HG02798 (cell line): ENCODE data around the gene EIF4G3.
"Not testable (repeated sequence)": the region's sequence is repeated elsewhere in the genome, so short reads cannot be mapped to it uniquely, and the experiment has no call there.

Experiments used
- ATAC-seq: cut with Tn5 transposase; IDR thresholded peaks from one replicate; pipeline ENCODE4 v1.9.1; 2021; ENCODE audit warnings: mild to moderate bottlenecking; ENCODE audit not compliant: unreplicated experiment, poor library complexity

The EIF4G3 gene

DNA sequence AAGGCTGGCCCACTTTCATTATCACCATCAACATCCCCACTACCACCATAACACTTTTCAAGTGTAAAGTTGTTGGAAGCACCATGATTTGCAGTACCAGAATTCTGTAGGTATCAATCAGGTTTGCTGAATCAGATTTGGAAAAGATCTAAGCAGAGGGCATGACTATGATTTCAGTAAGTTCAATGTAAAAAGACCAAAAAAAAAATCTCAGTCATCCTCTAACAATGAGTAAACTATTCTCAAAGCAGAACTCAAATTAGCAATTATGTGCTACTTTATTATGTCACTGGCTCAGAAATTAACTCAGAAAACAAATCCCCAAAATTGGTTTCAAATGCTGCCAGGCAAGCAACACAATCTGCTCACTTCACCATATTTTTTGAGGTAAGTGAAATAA is 201.7 kb downstream of the EIF4G3 start:
- no peak for ATAC-seq

- no peak for ATAC-seq
Measured at GRCh38 chr1:20974069-20974468, 202.6 kb downstream of the EIF4G3 start.

DNA sequence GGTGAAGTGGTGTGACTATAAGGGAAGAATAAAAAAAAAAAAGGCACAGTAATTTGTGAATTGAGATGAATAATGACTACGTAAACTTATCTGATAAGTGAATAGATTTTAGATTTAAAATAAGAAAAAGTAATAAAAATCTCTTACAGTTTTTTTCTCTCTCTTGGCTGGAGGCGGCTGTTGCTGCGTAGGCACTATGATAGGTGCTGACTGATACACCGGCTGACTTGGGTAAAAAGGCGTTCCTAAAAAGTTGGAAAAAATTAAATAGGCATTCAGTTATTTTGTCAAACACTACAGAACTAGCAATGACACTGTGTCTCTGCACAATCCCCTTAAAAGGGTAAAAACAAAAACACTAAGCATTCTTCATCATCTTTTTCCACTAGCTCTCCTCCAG is 203.8 kb downstream of the EIF4G3 start:
- no peak for ATAC-seq

DNA sequence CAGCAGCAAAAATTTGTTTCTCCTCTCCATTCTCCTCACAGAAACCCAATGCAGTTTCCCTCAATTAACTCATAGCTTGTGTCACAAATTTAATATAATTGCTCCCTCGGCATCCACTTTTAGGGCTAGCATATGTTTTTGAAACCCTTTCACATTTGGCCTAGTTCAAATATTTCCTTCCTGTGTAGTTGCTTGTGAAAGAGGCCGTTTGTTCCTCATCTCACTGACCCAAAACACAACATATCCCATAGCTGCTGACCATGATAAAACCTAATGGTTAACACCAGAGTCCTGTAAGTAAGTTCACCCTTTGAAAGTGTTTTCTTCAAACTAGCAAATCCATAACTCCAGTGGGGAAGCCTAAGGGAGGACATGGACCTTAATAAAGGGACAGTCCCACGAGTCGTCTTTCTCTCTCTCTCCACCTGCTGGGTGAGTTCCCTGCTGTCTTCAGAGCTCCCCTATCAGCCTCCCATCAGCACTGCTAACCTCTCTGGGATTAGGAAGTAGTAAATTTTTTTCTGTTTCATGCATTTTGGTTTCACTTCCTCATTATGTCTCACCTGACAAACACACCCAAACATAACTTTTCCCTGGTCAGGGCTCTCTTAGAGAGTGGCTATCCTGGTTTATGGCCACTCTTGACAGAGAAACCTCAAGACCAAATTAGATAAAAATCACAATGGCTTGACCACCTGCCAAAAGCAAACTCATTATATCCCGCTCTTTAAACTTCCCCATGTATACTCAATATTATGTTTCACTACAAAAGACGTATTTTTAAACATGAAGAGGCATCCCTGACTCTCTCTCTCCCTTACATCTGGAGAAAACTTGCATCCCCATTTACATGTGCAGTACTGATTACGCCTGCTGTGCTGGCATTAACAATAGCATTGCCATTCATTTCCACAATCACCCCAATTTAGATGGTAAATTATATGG is 211.9 kb downstream of the EIF4G3 start:
- ATAC-seq, result peak; percentile 72

- ATAC-seq, result no peak
Measured at GRCh38 chr1:20962576-20963258, 214.0 kb downstream of the EIF4G3 start.

DNA sequence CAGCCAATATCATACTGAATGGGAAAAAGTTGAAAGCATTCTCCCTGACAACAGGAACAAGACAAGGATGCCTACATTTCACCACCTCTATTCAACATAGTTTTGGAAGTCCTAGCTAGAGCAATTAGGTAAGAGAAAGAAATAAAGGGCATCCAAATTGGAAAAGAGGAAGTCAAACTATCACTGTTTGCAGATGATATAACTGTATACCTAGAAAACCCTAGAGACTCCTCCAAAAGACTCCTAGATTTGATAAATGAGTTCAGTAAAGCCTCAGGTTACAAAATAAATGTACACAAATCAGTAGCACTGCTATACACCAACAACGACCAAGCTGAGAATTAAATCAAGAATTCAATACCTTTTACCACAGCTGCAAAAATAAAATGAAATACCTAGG is 218.3 kb downstream of the EIF4G3 start:
- ATAC-seq, result no peak

DNA sequence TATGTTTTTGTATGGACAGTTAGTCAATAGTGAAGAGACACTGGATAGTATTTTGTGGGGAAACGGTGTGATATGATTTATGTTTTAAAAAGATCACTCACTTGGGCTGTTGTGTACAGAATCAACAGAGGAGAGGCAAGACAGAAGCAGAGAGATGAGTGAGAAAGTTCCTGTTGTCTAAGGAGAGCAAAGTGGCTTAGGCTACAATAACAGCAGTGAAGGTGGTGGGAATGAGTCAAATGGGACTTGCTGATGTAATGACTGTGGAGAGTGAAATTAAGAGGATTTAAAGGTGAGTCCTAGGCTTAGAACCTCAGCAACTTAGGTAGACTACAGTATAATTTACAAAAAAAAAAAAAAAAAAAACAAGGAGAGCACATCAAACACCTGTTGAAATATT is 220.4 kb downstream of the EIF4G3 start:
- ATAC-seq, result no peak

DNA sequence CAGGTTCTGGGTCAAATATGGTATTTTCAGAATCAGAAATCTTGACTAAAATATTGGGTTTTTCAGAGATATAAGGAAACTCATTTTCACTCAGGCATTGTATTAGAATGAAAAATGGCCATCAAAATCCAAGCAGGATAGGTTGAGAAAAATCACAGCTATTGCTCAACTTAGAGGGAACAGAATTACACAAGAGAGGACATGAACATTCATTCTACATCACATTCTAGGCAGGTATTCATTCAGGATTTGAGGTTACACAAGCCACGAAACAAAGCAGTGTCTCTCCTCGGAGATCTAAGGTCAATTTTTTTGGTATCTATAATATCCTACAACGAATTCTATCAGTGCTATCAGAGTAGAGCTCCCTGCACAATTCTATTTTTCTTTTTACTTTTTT is 226.0 kb downstream of the EIF4G3 start:
- ATAC-seq, result no peak

DNA sequence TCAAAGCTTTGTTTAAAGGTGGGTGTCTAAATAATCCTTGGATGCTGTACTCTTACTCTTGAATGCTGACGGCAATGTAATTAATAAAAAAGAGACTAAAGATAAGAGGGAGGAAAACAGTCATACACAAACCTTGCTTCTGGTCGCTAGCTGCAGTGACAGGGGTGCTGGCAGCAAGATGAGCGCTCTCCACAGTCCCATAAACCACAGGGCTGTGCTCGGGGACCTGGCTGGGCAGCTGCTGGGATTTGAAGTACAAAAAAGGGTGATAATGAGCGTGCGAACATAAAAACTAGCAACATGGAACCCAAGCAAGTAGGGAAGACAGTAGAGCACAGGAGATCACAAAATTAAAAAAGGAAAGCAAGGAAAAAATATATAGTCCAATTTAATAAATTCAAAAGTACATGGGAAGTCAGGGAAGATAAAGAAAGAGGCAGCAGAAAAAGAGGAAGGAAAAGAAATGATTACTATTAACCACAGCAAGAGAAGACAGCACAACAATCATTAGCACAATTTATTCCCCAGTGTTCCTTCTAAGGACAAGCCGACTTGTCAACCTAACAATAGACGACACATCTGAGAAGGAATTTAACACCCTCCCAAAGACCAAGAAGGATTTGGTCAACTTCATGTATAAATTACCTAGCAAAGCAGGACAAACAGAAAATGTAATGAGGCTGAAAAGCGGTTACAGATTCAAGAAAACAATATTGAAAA is 226.7 kb downstream of the EIF4G3 start:
- no peak for ATAC-seq

DNA sequence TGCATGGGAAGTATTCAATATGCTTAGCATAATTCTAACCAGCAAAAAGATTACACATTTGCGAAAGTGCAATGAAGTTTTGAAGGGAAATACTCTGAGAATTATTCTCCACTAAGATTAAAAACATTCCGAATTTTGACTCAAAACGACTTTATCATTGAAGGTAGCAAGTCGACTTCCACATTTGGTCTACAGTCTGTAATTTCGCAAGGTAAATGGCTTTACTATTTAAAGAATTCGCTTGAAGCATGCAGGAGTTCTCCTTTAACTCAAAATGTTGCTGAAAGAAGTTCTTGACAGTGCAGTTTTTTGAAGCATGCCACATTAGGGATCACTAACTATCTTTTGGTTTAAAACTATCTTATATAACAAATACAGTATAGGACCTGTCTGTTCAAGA is 228.6 kb downstream of the EIF4G3 start:
- no peak for ATAC-seq

DNA sequence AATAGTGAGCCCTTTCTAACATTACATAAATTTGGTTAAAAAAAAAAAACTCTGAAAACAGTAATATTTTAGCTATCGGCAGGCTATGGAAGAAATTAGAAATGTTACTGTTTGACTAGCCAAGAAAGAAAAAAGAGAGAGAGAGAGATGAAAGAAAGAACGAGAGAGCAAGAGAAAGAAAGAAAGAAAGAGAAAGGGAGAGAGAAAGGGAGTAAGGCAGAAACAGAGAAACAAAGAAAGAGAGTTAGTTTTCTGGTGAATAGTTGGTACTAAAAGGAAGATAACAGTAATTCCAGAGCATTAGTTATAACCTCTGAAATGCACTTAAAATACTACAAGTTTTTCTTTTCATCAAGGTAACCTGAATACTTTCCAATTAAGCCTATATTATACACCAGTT is 229.3 kb downstream of the EIF4G3 start:
- no peak for ATAC-seq

DNA sequence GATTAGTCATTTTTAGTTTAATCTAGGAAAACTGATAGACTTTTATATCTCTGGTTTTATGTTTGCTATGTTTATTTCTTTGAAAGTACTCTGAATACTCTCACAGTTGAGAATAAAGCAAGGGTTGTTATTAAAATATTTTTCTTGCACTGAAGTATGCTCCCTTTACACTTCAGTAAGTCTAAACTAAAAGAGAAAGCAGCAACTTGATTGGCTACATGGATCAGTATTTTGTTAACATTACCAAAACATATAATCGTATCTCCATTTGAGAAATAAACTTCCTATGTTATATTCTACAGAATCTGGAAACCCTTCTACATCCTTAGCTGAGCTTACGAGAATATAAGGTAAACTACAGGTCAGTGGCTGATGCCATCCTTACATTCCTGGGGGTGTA is 240.1 kb downstream of the EIF4G3 start:
- ATAC-seq, result no peak

DNA sequence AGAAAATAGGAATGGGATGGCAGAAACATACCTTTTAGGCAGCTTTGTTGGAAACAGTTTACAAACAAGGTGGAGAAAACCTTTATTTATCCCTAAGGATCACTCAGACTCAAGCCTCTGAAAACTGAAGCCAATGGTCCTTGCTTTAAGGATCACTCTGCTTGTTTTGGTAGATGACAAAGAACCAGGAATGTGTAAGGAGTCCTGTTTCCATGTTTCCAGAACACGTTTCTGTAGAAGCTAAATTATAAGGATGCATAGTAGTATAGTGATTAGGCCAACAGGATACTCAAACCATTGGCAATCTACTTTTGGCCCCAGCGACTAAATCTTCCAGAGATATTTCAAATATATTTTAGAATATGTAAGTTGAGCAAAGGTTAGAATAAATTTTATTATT is 240.5 kb downstream of the EIF4G3 start:
- ATAC-seq, result no peak

GRCh38 chr1:20935717-20936116 is 241.0 kb downstream of the EIF4G3 start:
- no peak for ATAC-seq

- ATAC-seq, result no peak
Measured at GRCh38 chr1:20932437-20932977, 244.2 kb downstream of the EIF4G3 start.

- ATAC-seq, result no peak
Measured at GRCh38 chr1:20931930-20932436, 244.7 kb downstream of the EIF4G3 start.

- ATAC-seq, result no peak
Measured at GRCh38 chr1:20930427-20930826, 246.3 kb downstream of the EIF4G3 start.

- no peak for ATAC-seq
Measured at GRCh38 chr1:20928146-20928545, 248.6 kb downstream of the EIF4G3 start.

- ATAC-seq, result no peak
Measured at GRCh38 chr1:20921285-20921684, 255.4 kb downstream of the EIF4G3 start.

- no peak for ATAC-seq
Measured at GRCh38 chr1:20913242-20913641, 263.5 kb downstream of the EIF4G3 start.

GRCh38 chr1:20907526-20907925 is 269.2 kb downstream of the EIF4G3 start:
- ATAC-seq, result not testable (repeated sequence)
